Limb (tissue), 2 donors: Measurements from ENCODE around the gene MDFIC.

Experiments used
- DNase-seq, 2 donors: peaks; one replicate each; pipeline ENCODE4 v3.0.0-alpha.2; 2016; ENCODE audit errors: extremely low spot score in 2 of 2

Gene MDFIC

DNA sequence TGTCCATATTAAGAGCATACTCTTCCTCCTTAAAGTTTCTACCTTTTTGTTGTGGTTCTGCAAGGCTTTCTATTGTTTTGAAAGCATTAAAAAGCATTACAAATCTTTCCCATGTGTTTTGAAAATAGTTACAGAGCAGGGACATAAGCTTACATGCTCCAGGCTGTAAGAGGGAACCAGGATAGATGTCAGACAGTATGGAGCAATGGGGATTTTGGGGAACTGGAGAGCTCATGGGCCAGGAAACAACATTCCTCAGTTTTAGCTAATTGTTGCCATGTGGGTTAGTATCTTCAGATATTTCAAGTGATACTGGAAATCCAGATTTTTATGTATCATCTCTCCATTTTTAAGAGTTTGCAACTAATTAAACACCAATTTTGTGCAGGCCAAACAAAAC is 3.5 kb downstream of the MDFIC start:
- DNase-seq: no peak

DNA sequence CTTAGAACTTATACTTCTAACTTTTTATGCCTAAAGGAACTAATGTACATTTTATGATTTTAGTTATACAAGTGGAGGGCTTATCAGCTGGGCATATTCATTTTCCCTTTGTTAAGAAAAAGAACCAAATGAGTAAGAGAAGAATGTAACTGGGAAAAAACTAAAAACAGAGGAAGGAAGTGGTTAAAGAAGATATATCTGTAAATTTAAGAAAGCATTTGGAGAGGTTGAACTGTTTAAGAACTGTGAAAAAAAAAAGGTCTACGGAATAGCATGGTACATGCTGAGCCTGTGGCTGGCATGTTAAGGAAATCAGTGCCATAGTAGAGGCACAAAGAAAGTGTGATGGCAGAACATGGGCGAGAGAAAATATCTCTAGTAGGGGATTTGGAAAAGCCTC is 6.2 kb downstream of the MDFIC start:
- DNase-seq: no peak

DNA sequence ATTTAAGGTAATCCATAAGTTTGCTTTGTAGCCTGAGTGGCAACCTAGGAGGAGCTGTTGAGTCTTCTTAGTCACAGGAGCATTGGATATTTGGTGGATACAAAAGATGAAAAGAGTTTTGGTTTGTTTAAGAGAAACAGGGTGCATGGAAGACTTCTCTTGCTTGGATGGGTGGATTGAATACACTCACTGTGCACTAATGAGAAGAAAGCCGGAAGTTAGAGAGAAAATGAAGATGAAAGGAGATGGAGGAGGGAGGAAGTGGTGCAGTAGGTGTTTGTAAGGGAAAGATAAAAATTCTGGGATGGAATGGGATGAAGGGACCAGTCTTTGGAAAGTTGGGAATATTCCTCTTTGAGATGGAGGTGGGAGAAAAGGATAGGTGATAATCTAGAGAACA is 7.7 kb downstream of the MDFIC start:
- no peak for DNase-seq

DNA sequence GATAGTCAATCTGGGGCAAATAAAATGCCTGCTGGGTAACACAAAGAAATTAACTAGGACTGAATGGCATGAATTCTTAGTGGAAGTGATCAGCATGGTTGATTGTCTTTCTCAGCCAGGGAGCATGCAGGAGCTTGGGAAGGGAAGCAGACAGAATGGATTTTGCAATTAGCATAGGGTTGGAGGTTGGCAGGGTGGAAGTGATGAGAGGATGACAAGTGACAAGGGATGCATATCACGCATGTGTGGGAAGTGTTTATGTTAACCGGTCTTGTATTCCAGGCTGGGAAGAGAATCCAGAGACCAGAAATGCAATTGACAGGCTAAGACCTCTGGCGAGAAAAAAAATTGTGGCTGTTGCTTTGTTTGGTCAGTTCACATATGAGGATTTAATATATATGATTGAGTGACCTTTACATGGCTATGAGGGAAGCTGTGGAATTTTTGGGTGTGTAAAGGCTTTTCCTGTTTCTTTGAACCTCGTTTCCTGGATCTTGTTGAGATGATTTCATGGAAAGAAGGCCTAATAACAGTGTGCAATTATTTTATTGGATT is 8.3 kb downstream of the MDFIC start:
- no peak for DNase-seq

DNA sequence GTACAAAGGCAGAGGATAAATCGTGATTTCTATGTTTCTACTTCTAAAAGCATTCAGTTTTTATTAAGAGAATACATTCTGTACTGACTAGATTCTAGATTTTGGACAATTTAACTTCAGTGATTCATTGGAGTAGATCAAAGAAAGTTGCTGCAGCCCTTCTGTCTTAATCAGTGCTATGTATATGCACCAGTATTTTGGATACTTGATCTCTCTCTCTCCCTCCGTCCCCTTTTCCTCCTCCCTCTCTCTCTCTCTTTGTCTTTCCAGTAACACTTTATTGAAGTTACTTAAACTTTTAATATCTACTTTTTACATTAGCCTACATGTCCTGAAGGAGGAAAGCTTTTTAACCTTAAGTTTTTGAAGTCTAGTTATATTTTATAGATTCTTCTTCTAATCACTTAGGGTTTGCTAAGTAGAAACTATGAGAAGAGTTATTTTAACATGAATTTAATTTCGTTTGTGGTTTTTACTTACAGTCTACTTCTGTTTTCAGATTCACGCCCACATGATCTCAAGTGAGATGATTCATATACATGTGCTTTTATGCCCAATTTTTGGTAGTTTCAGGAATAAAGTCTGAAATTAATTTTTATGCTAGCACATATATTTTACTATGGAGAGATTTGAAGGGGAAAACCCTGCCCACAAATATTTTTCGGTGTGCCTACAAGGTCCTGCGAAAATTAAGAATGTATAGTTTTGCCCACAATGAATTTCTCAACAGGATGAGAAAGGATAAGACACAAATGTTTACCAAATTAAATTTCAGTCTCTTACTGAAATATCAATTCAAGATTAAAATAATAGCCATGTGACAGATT is 9.1 kb downstream of the MDFIC start:
- DNase-seq: no peak

DNA sequence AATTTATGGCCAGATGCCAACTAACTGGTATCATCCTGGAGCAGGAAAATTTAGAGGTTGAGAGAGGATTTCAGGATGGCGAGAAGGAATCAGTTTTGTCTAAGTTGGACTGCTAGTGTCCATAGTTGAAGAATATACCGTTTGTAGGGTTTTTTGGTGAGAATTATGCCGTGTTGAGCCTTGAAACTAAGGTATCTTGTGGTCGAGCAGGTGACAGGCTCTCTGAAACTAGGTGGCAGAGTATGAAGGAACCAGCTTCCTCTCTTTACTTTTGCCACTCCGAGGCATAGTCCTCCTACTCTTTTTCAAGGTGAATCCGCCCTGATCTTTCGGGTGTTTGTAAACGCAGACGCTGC is 9.7 kb downstream of the MDFIC start:
- no peak for DNase-seq

DNA sequence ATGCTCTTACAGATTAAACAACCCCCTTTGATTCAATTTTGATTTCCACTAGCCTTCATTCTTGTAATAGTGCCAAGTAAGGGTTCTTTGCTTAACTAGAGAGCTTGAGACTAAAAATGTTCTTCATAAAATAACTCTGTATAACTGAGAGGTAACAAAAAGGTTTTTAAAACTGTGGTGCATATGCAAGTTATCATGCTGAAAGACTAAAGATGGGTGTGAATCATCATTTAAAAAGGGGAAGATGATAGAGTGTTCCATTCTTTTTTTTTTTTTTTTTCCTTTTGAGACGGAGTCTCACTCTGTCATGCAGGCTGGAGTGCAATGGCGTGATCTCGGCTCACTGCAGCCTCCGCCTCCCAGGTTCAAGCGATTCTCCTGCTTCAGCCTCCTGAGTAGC is 11.1 kb downstream of the MDFIC start:
- DNase-seq: no peak

DNA sequence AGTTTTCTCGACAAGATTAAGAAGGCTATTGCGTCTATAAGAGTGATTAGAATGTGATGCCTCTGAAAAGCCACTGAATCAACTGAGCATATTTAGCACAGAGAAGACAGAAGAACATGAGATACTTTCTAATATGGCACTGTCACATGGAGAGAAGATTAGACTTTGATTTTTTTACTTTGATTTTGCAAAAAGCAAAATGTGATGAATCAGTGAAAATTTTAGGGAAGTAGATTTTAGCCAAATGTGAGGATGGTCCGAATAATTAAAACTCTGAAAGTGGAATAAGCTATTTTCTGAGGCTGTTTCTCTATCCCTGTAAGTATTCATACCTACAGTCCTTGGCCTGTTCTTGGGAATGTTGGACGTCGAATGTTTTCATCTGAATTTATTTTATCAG is 11.8 kb downstream of the MDFIC start:
- no peak for DNase-seq

DNA sequence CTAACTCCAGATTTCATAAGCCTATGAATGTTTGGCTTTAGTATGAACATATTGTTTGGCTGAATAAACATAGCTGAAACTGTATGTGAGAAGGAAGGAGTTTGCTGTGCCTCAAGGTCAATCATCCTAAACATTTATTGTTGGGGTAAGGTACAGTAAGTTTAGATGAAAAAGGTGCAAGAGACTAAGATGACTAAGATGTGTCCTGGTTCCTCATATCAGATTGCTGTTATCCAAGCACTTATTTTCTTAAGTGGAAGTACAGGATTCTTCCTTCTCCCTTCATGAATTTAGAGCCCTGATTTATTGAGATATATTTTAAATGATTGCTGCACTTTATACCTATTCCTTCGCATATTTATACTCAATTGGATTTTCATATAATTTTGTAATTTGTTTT is 12.2 kb downstream of the MDFIC start:
- DNase-seq: no peak

DNA sequence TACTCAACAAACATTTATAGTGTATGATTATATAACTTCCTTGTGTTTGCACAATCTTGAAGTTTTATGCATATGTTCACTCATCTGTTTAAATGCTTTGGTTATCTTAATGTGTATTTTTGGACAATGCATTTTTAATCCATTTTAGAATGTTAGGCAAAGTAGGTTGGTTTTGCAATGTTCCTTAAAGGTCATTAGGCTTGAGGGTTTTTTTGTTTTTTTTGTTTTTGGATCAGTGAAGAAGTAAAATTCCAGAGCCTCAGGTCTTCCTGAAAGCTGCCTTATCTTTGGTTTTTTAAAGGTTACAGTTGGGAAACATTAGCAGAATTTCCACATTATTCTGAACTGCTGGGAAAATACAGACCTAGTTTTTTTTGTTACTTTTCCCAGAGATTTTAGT is 12.8 kb downstream of the MDFIC start:
- no peak for DNase-seq

DNA sequence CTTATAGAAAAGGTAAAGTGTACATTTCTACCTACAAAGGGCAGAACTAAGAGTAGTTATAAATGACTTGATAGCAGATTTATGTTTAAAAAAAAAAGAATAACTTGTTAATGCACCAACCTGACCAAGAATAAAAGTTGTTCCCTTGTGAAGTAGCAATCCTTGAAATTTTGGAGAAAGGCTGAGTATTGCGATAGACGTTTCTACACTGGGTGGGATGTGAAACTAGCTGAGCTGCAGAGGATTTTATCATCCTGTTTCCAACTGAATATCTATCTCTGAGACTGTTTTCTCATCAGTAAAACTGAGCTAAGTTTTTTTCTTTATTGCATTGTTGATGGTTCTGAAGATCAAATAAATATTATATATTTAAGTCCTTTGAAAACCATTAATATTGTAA is 14.6 kb downstream of the MDFIC start:
- DNase-seq: no peak

DNA sequence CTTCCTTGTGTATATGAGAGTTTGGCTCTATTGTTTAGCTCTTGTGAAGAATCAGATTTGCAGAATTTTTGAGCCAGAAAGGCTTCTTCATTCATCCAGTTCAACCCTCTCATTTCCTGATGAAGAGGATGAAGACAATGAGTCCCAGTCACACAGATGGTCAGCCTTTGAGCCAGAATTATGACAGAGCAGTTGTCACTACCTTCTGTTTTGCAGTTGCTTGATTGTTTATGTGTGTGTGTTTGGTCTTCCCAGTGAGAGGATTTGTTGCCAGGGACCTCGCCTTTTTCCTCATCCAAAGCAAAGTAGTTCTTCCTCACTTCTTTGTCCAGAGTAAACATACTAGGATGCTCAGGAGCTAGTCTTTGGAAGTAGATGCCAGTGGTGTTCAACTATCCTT is 15.6 kb downstream of the MDFIC start:
- DNase-seq: no peak

DNA sequence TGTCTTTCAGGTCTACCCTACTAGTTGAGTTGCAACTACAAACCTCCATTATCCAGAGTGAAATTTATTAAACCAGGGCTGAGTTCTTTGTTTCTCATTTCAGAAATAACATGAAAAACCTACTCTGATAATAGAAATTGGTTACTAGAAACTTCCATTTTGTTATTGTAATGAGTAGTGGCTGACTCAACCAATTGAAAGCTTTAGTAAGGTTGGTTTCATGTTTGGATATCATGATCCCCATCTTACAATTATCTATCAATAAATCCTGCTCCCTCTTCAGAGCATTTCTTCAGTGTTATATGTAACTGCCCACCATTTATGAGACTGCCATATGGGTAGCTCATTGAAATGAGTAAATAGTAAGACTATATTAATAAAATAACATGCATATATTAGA is 16.9 kb downstream of the MDFIC start:
- DNase-seq: no peak

DNA sequence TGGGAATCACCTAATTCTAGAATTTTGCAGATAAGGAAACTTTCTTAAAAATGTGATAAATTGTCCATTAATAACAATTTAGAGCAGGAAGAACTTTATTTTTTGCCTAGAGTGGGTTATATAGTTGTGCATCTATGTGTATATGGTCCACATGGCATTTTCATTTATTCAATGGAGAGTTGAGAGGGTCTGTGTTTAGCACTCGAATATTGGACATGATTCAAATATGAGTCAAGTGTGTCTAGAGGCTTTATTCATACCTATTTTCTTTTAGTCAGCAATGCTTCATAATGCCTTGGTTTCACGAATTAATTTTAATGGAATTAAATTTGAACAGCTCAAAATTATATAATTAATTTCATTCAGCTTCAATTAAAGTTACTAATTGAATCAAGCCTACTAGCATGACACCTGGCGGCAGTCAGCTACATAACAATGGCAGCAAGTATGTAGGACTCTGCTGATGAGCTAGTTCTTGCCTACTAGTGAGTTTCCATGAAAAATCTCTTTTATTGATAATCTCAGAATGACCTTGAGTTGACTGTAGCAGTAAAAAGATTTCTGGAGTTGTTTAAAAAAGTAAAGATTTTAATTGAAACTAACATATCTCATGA is 17.7 kb downstream of the MDFIC start:
- DNase-seq: no peak

DNA sequence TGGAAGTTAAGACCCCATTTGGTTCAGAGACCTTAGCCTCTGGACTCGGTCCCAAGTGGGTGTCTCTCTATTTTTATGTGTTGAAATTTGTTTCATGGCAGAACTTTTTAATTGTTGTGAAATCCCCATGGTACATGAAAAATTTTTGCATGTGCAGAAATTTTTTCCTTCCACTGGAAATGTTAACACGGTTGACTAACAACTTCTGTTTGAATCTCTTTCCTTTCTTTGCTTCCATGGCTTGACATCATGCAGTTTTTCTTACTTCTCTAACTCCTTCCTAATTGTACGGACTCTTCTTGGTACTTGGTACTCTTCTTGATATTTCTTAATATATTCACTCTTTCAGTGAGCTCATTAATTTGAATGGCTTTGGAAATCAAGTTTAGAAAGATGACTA is 18.3 kb downstream of the MDFIC start:
- DNase-seq: no peak

DNA sequence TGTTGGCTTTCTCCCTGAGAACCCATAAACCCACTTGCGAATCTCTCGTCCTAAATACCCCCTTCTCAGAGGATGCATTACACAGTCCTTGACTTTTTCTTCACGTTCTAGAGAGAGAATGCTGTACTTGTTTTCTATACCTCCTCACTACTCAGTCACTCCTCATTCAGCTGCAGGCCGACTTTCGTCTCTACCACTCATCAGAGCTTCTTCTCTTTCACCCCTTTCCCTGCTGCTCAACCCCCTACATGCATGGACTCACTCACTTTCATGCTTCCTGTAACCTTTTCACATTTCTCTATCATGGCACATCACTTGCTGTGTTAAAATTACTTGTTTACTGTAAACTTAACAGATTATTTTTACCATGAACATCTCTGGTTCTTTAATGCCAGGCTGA is 19.8 kb downstream of the MDFIC start:
- no peak for DNase-seq

DNA sequence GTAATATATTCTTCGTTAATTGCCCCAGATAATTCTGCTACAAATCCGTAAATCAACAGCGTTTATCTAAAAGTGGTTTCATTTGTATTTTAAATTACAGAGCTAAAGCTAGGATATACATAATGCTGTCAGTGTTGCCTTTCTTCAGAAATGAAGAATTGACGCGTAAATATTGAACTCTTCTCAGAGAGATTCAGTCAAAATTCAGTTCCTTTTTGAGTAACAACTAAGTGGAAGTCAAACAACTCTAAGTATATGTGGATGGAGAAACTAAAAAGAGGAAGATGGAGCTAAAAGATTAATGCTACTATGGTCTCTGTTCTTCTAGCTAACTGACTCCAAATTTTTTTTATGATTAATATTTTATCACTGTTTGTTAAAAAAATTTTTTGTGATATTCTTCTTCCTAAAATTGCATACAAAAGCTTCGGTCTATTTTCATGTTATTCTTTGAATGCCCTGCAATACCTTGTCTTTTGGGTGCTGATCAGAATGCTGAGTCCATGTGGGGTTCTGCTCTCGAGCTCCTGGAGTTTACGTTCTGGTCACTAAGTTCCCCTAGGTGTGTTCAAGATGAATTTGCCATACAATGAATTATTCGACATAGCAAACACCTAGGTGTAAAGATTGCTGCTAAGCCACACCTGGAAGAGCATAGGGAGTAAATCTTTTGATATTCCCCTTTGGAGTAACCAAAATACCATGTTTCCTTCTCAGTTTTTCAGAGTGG is 20.7 kb downstream of the MDFIC start:
- DNase-seq: no peak

DNA sequence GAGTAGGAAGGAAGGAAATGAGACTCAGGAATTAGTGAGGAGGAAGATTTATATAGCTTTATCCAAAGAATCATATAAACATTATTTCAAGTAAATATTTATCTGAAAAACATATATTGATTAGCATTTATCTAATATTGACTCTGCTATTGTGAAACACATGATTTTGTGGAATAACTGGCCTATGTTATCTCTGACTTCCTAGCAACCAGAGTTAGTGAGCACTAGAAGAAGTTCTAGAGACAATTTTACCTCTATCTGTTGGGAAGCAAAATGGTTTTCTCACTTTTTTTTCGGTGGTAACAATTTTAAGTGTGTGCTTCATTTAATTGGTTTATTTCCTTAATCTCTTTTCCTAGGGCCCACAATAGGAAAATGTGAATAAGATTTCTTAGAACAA is 21.6 kb downstream of the MDFIC start:
- DNase-seq: no peak

DNA sequence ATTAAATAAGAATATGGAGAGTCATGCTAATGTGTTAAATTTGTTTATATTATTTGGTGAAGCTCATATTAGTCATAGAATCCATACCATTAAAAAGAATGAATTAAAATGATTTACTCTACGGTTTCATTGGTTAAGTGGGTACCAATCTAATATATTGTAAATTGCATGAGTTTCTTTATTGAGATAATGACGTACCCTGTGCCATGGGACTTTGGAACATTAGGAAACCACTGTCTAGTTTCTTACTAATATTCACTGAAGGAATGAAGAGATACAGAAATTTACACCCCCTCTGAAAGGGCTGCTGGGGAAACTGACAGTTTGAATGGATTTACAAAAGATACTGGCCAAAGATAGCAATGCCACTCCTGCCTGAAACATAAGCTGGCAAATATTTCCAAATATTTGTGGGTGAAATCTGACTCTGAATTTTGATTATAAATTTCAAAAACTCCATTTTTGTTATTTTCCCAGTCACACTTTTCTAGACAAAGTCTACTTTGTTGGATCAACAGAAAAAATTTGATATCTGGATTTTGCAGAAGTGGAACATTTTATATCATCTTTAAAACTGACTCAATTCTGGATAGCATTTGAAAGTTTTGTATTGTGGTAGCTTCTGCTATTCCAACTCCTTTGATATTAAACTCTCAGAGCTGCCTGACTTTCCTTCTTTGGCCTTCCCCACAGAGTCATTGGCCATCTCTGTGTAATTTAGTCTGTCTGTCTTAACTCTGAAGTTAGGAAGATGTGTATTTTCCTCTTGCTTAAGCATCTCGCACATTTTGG is 22.3 kb downstream of the MDFIC start:
- no peak for DNase-seq

DNA sequence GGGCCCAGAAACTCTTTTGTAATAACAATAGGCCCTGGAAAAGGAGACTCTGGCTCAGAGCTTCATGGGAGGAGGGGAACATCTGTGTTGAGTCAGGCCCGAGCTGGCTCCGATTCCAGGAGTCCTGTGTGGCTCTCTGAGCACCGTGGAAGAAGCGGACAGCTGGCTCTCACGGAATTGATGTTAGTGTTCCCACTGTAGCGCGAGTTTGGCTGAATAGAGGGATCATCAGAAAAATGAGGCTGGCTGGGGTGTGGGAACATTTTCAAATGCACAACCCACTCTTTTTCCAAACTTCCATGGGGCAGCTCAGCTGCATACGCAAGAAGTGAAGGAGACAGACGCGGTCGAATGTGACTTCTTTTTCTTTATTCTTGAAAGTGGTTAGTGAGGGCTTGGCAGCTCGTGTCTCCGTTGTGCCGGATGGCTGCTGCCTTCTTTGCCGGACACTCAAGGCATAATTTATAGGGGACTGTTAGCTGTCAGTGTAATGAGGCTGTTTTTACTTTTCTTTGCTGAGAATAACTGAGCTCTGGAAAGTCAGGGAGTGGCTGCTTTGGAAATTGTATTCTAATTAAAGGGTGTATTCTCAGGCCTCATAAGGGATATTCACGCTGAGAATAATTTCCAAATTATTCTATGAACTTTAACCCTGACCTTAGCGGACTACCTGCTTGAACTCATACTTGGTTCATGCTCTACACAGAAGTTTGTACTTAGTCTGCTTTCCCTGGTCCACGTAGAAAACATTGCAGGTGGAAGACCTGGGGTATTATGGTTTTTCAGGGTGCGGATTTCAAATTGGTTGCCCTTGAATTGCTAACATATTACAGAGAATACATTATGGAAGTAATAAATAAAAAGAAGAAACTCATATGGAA is 23.1 kb downstream of the MDFIC start:
- DNase-seq: peak; percentile 78 to 92

DNA sequence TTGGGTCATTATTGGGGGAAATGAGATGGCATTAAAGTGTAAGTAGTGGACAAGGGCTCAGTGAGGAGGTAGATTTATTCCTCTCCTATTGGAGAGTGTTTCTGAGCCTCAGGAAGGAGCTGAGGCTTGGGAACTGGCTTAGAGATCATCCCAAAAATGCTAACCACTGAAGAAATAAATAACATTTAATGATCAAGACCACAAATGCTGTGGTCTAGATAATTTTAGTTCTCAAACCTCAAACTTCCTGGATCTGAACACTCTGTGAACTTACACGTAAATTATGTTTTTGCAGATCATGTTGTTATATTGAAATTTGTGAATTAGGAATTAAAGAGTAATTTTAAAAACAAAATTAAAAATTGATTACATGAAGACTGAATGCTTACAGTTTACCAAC is 27.3 kb downstream of the MDFIC start:
- DNase-seq: no peak
